Activated CD4-positive, CD25-positive, alpha-beta regulatory T cell (primary cell): ENCODE results near the gene SMIM21.

Experiments
- DNase-seq, 4 experiments: peaks; one replicate each; lab custom pipeline; 2025; lab: John Stamatoyannopoulos, UW

The SMIM21 gene

GRCh38 chr18:75427603-75428002 is at the start of gene SMIM21:
TSS of gene SMIM21 (minus strand) at chr18:75427703. CDS start at chr18:75427563, 140 bp downstream.
- DNase-seq, result no peak

GRCh38 chr18:75475228-75475627 is 47.7 kb upstream of the SMIM21 start:
- no peak for DNase-seq

- DNase-seq, result no peak
These were observed 46.8 kb upstream of the SMIM21 start for GRCh38 chr18:75474332-75474731.

- DNase-seq, result no peak
These were observed 45.8 kb upstream of the SMIM21 start for GRCh38 chr18:75473316-75473715.

- DNase-seq, result no peak
These were observed 45.4 kb upstream of the SMIM21 start for GRCh38 chr18:75472906-75473305.

- DNase-seq, result no peak
These were observed 44.9 kb upstream of the SMIM21 start for GRCh38 chr18:75472396-75472795.

GRCh38 chr18:75471850-75472249 is 44.3 kb upstream of the SMIM21 start:
- DNase-seq, result no peak

- no peak for DNase-seq
These were observed 40.3 kb upstream of the SMIM21 start for GRCh38 chr18:75467851-75468250.

GRCh38 chr18:75467281-75467795 is 39.8 kb upstream of the SMIM21 start:
- DNase-seq, result no peak

GRCh38 chr18:75464356-75464755 is 36.9 kb upstream of the SMIM21 start:
- no peak for DNase-seq

- no peak for DNase-seq
These were observed 34.8 kb upstream of the SMIM21 start for GRCh38 chr18:75462178-75462832.

- no peak for DNase-seq
These were observed 28.7 kb upstream of the SMIM21 start for GRCh38 chr18:75456199-75456631.

GRCh38 chr18:75455249-75456198 is 28.0 kb upstream of the SMIM21 start:
- DNase-seq, result no peak

GRCh38 chr18:75454022-75454795 is 26.7 kb upstream of the SMIM21 start:
- DNase-seq, result no peak

- DNase-seq, result no peak
These were observed 23.4 kb upstream of the SMIM21 start for GRCh38 chr18:75450906-75451305.

- DNase-seq, result no peak
These were observed 14.4 kb upstream of the SMIM21 start for GRCh38 chr18:75441896-75442295.

- DNase-seq, result no peak
These were observed 11.8 kb upstream of the SMIM21 start for GRCh38 chr18:75439348-75439747.

- DNase-seq, result no peak
These were observed 11.4 kb upstream of the SMIM21 start for GRCh38 chr18:75438891-75439290.

GRCh38 chr18:75437979-75438378 is 10.5 kb upstream of the SMIM21 start:
- DNase-seq, result no peak

- no peak for DNase-seq
These were observed 5.6 kb upstream of the SMIM21 start for GRCh38 chr18:75433098-75433497.

- no peak for DNase-seq
These were observed 2.5 kb upstream of the SMIM21 start for GRCh38 chr18:75429975-75430374.

GRCh38 chr18:75428490-75428889 is 987 bp upstream of the SMIM21 start:
- DNase-seq, result no peak
